Tibial nerve (tissue), 4 donors: ENCODE results near the gene CRKL. TPM values are rescaled to one million over a fixed set of nuclear protein-coding genes. Genes with fewer than 3 reads are reported as not detected.

ENCODE experiments used
- DNase-seq, 2 donors: peaks; one replicate each; pipeline ENCODE4 v3.0.0-alpha.2; 2019; ENCODE audit warnings: low spot score in 2 of 2
- H3K27ac ChIP-seq, 4 donors: fragments of 200-600 bp; sonication (generic) in 3 of 4; one replicate each; pipeline ENCODE4 v1.5.1; 2017 to 2019; ENCODE audit warnings: mild to moderate bottlenecking in 1 of 4
- H3K27me3 ChIP-seq, 2 donors: fragments of 200-600 bp; sonication (generic) in 1 of 2; one replicate each; pipeline versions ENCODE4 v1.5.1 to v1.6.0; 2017 to 2019
- H3K36me3 ChIP-seq, 3 donors: fragments of 200-600 bp; sonication (generic); one replicate each; pipeline ENCODE4 v1.5.1; 2018 to 2019
- H3K4me1 ChIP-seq, 4 donors: fragments of 200-600 bp; sonication (generic) in 3 of 4; one replicate each; pipeline ENCODE4 v1.5.1; 2017 to 2019
- H3K4me3 ChIP-seq, 4 donors: fragments of 200-600 bp; sonication (generic) in 3 of 4; one replicate each; pipeline ENCODE4 v1.5.1; 2017 to 2019; ENCODE audit warnings: mild to moderate bottlenecking in 1 of 4, moderate library complexity in 1 of 4
- H3K9me3 ChIP-seq, 4 donors: fragments of 200-600 bp; sonication (generic) in 3 of 4; one replicate each; pipeline ENCODE4 v1.5.1; 2017 to 2019
- EP300 ChIP-seq, 2 donors: sonication (generic); formaldehyde crosslinking; IDR thresholded peaks; one replicate each; pipeline ENCODE4 v1.6.1; 2017; ENCODE audit warnings: antibody characterized with exemption in 2 of 2, mild to moderate bottlenecking in 1 of 2
- POLR2A ChIP-seq, 2 donors: fragments of 450-650 bp; IDR thresholded peaks; one replicate each; pipeline ENCODE4 v1.6.1; 2017; ENCODE audit warnings: antibody characterized with exemption in 2 of 2, mild to moderate bottlenecking in 2 of 2, moderate library complexity in 2 of 2
- WGBS, 2 donors: methylation state at CpG; one replicate each; pipeline ENCODE4 v1.1.5; 2018; 5-methylcytosine and 5-hydroxymethylcytosine counted together
- total RNA-seq, 4 donors: library from RNA; depleted of rRNA; stranded (reverse); fragments of >200 nt; gene quantifications; one replicate each; pipeline ENCODE4 v1.1.0, GENCODE V29; 2016
- TF ChIP-seq, protein P1 (sequence below), 5 experiments: fragments of 200-600 bp in 3 of 5; fragments of 450-650 bp in 2 of 5; sonication (generic) in 3 of 5; IDR thresholded peaks; one replicate each; pipeline ENCODE4 v1.5.1; 2016 to 2019; ENCODE audit warnings: antibody characterized with exemption in 5 of 5, mild to moderate bottlenecking in 3 of 5, moderate library complexity in 2 of 5

The CRKL gene
- total RNA-seq, 4 donors from 2014 or later = 44.7 to 59.0 (median 51.5) TPM

DNA sequence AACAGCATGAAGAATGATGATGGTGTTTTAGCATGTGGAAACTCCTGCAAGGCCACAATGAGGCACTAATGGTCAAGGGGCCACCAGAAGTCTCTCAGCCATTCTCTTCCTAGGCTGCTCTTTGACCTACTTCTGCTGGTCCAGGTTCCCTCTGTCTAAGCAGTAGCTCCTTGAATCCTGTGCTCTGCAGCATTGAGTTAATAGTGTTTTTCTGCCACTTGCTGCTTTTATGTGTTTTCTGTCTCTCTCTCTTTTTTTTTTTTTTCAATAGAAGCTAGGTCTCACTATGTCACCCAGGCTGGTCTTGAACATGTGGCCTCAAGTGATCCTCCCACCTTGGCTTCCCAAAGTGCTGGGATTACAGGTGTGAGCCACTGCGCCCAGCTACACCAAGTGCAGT lies 29.8 kb downstream of the CRKL start:
- Histone ChIP-seq H3K4me3 (no peak overlapping the region), H3K27me3 (no peaks in the 10 kb centered on the region), H3K36me3 (peaks cover 0 to 25% (median 0%) of the 10 kb centered on the region in 3 donors), H3K4me1 (peaks cover 0 to 21% (median 9%) of the 10 kb centered on the region in 4 donors), H3K27ac (no peak overlapping the region), H3K9me3 (no peaks in the 10 kb centered on the region)
- TF ChIP-seq, protein P1, sequence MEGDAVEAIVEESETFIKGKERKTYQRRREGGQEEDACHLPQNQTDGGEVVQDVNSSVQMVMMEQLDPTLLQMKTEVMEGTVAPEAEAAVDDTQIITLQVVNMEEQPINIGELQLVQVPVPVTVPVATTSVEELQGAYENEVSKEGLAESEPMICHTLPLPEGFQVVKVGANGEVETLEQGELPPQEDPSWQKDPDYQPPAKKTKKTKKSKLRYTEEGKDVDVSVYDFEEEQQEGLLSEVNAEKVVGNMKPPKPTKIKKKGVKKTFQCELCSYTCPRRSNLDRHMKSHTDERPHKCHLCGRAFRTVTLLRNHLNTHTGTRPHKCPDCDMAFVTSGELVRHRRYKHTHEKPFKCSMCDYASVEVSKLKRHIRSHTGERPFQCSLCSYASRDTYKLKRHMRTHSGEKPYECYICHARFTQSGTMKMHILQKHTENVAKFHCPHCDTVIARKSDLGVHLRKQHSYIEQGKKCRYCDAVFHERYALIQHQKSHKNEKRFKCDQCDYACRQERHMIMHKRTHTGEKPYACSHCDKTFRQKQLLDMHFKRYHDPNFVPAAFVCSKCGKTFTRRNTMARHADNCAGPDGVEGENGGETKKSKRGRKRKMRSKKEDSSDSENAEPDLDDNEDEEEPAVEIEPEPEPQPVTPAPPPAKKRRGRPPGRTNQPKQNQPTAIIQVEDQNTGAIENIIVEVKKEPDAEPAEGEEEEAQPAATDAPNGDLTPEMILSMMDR (IDR thresholded peaks at IDR 0.05) = no peak
- no peak for TF ChIP-seq POLR2A (IDR thresholded peaks at IDR 0.05)
- DNase-seq = no peak
- 93 to 100% methylated on average over 1 of the region's 1 CpG for WGBS, 2 donors

DNA sequence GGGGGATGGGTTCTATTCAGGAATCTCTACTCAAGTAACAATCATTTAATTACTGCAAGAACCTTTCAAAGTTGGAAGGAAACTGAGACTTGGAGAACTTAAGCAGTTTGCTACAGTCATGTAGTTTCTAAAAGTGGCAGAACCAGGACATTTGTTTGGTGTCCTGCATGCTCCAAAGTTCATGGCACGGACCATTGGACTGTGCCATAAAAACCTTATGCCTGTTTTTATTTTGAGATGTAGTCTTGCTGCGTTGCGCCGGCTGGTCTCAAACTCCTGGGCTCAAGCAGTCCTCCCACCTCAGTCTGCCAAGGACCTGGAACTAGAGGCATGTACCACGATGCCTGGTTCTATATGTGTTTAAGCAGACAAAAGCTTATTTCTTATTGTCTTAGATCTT lies 31.2 kb downstream of the CRKL start:
- H3K27me3 ChIP-seq = no peaks in the 10 kb centered on the region
- DNase-seq = no peak
- peaks cover 0 to 29% (median 9%) of the 10 kb centered on the region in 4 donors for H3K4me1 ChIP-seq
- no peak overlapping the region for H3K27ac ChIP-seq
- TF ChIP-seq EP300 (IDR thresholded peaks at IDR 0.05) (no peak), POLR2A (IDR thresholded peaks at IDR 0.05) (no peak)
- TF ChIP-seq, protein P1 (IDR thresholded peaks at IDR 0.05) = no peak
- WGBS, 2 donors = 69 to 71% methylated on average over 5 of the region's 5 CpGs
- no peak overlapping the region for H3K4me3 ChIP-seq
- peaks cover 0 to 39% (median 0%) of the 10 kb centered on the region in 3 donors for H3K36me3 ChIP-seq
- H3K9me3 ChIP-seq = no peaks in the 10 kb centered on the region

DNA sequence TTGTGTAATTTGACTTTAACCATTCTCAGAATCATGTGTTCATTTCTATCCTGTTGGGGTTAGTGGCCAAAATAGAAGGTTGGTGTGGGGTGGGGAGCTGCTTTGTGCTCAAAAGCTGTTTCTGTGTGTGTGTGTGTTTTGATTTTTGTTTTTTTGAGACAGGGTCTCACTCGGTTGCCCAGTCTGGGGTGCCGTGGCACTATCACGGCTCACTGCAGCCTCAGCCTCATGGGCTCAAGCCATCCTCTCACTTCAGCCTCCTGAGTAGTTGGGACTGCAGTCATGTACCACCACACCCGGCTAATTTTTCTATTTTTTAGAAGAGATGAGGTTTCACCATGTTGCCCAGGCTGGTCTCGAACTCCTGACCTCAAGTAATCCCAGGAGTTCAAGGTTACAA lies 31.8 kb downstream of the CRKL start:
- H3K4me1 ChIP-seq = peaks cover 0 to 29% (median 9%) of the 10 kb centered on the region in 4 donors
- WGBS, 2 donors = 89 to 92% methylated on average over 5 of the region's 5 CpGs
- DNase-seq = no peak
- H3K36me3 ChIP-seq = peaks cover 0 to 45% (median 0%) of the 10 kb centered on the region in 3 donors
- no peaks in the 10 kb centered on the region for H3K9me3 ChIP-seq
- no peak for TF ChIP-seq EP300 (IDR thresholded peaks at IDR 0.05)
- TF ChIP-seq, protein P1 (IDR thresholded peaks at IDR 0.05) = no peak
- no peak for TF ChIP-seq POLR2A (IDR thresholded peaks at IDR 0.05)
- no peaks in the 10 kb centered on the region for H3K27me3 ChIP-seq
- no peak overlapping the region for H3K4me3 ChIP-seq
- no peak overlapping the region for H3K27ac ChIP-seq

DNA sequence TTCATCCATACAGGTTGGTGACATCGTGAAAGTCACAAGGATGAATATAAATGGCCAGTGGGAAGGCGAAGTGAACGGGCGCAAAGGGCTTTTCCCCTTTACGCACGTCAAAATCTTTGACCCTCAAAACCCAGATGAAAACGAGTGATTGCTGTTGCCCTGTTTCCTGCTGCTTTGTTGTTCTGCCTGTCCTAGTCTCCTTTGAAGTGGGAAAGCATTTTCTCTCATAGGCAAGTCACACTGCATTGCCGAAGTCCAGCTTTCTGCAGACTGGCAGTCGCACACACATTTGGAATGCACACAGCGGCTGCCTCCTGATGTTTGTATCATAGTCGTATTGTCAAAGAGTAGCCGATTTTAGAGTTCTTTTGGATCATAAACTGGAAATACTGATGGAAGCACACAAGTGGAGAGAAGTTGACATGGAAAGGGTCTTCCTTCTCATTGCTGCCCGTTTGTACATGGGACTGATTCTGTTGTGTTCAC lies 32.5 kb downstream of the CRKL start:
- H3K27me3 ChIP-seq = no peaks in the 10 kb centered on the region
- no peak for TF ChIP-seq EP300 (IDR thresholded peaks at IDR 0.05)
- no peak overlapping the region for H3K4me3 ChIP-seq
- H3K9me3 ChIP-seq = no peaks in the 10 kb centered on the region
- no peak overlapping the region for H3K27ac ChIP-seq
- 81 to 85% methylated on average over 13 of the region's 13 CpGs for WGBS, 2 donors
- H3K36me3 ChIP-seq = peaks cover 0 to 50% (median 0%) of the 10 kb centered on the region in 3 donors
- H3K4me1 ChIP-seq = peaks cover 0 to 32% (median 8%) of the 10 kb centered on the region in 4 donors
- DNase-seq = no peak

DNA sequence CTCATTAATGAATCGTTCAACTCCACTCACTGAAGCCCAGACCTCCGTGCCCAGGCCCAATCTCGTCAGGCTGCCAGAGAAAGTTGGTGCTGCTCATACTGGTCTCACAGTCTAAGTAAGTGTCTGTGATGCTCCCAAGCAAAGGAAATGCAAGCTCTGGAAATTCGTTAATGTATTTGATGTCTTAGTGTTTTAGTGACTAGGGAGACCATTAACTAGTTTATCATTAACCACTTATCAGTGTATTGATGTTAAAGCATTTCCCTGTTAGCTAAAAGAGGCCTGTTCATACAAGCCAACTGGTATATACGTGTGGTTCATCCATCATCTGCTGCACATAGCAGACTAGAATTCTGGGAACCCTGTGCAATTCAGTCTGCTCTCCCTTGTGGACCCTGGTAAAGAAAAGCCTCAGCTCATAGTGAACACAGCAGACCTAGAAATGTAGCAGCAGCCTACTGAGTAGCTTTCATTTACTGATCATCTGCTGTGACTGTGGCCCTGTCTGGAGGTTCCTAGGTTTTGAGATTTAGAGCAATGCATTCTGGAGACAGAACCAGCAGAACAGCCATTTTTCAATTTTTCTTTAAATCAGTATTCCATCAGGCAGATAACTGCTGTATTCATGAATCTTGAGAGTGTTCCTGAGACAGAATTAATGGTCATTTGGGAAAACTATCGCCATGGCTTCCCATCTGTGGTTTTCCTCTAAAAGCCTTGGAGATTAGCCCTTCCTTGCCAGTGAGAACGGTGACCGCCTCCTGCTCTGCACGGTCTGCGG lies 34.1 kb downstream of the CRKL start:
- Histone ChIP-seq H3K4me1 (peaks cover 0 to 18% (median 5%) of the 10 kb centered on the region in 4 donors), H3K36me3 (peaks cover 0 to 50% (median 0%) of the 10 kb centered on the region in 3 donors), H3K9me3 (no peaks in the 10 kb centered on the region), H3K4me3 (no peak overlapping the region), H3K27me3 (no peaks in the 10 kb centered on the region), H3K27ac (no peak overlapping the region)
- TF ChIP-seq, protein P1 (IDR thresholded peaks at IDR 0.05) = no peak
- TF ChIP-seq POLR2A (IDR thresholded peaks at IDR 0.05) (no peak), EP300 (IDR thresholded peaks at IDR 0.05) (no peak)
- WGBS, 2 donors = 81 to 82% methylated on average over 10 of the region's 10 CpGs
- DNase-seq = no peak
